Stimulated activated CD8-positive, alpha-beta memory T cell treated with anti-CD3 and anti-CD28 coated beads, Interleukin-15, amount 100 ng/mL, for 1 hour (primary cell): ENCODE data around the gene MAN2A2.

Source experiments
- DNase-seq: peaks from one replicate; pipeline ENCODE4 v3.0.0-alpha.2; 2020; ENCODE audit warnings: low read depth

The MAN2A2 gene

DNA sequence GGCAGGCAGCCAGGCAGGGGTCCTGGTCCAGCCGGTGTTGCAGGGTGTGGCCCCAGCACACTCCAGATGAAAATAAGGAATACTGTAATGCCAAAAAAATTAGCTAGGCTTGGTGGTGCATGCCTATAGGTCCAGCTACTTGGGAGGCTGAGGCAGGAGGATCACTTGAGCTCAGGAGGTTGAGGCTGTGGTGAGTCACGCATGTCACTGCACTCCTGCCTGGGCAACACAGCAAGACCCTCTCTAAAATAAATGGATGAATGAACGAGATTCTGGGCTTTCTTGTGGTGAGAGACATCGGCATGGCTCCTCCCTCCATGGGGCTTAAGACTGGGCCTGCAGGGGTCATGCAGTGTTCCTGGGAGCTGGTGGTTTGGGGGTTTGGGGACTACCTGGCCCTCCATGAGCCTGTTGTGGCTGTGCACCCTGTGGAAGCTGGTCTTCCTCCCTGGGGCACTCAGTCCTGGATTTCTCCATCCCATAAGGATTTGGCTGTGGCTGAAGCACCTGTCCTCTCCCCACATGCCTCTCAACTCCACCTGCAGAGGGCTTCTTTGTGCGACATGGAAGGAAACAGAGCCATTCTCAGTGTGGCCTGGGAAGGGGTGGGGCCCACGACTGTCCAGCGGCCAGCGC lies 44.0 kb downstream of the MAN2A2 start:
- DNase-seq: no peak

DNA sequence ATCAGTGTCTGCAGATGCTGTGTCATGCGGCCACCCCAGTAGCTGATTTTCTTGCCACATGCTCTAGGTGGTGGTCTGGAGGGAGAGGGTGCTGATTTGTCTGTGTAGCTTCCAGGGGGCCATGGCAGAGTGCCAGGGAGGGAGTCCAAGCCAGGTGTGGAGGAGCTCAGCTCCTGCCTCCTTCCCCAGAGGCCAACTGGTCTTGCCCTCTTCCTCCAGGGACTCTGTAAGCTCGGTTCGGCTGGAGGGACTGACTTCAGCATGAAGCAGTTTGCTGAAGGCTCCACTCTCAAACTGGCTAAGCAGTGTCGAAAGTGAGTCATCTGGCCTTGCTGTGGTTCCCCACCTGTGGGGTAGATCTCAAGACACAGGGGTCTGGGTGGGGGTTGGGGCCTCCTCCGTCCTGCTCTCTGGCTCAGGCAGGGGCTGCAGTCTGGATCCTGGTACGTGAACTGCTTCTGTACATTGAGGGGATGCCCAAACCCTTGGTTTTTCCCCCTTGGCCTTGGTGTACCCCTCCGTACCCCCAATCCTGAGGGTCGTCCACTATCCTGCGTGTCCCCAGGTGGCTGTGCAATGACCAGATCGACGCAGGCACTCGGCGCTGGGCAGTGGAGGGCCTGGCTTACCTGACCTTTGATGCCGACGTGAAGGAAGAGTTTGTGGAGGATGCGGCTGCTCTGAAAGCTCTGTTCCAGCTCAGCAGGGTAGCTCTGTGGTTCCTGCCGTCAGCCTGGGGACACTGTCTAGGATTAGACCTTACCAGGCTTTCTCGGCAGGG lies 44.7 kb downstream of the MAN2A2 start:
- DNase-seq: no peak

DNA sequence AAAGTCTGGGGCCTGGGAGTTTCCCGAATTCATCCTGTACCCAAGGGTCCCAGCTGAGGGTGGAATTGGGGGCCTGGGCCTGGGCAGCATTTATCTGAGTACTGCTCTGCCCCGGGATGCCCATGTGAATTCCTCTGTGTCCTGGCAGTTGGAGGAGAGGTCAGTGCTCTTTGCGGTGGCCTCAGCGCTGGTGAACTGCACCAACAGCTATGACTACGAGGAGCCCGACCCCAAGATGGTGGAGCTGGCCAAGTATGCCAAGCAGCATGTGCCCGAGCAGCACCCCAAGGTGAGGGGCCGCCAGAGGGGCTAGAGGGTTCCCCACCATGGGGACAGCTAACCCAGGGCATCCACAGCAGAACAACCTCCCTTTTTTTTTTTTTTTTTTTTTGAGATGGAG lies 45.4 kb downstream of the MAN2A2 start:
- DNase-seq: no peak

DNA sequence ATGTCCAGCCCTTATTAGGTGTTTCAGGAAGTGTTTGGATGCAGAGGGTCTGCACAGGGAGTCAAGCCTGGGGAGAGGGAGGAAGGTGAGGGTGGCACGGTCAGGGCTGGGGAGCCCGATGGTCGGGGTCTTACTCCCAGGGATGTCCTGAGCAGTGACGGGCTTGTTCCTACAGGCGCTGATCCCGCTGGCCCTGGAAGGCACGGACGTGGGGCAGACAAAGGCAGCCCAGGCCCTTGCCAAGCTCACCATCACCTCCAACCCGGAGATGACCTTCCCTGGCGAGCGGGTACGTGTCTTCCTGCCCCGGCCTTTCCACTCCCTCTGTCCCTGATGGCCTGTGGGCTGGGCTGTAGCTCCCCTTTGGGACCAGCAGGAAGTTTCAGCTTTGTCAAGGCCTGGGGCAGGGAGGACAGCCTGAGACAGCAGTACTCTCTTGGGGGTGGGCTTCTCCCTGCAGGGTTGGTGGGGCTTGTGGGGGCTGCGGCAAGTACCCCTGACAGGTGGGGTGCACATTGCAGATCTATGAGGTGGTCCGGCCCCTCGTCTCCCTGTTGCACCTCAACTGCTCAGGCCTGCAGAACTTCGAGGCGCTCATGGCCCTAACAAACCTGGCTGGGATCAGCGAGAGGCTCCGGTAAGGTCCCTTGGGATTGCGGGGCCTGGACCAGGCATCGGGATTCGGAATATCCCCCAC lies 47.0 kb downstream of the MAN2A2 start:
- DNase-seq: no peak

DNA sequence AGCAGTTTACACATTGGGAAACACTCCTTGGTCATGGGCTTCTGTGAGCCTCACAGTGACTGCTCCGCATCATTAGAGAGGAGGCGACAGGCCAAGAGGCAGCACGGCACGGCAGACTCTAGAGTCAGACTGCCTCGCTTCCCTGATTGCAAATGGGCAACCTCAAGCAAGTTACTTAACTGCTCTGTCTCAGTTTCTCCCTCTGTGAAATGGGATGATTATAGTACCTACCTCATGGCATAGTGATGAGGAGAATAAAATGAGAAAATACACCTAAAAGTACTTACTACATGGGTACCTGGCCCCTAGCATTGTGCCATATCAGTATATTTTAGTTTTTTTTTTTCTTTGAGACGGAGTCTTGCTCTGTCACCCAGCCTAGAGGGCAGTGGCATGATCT lies 47.6 kb downstream of the MAN2A2 start:
- DNase-seq: no peak

DNA sequence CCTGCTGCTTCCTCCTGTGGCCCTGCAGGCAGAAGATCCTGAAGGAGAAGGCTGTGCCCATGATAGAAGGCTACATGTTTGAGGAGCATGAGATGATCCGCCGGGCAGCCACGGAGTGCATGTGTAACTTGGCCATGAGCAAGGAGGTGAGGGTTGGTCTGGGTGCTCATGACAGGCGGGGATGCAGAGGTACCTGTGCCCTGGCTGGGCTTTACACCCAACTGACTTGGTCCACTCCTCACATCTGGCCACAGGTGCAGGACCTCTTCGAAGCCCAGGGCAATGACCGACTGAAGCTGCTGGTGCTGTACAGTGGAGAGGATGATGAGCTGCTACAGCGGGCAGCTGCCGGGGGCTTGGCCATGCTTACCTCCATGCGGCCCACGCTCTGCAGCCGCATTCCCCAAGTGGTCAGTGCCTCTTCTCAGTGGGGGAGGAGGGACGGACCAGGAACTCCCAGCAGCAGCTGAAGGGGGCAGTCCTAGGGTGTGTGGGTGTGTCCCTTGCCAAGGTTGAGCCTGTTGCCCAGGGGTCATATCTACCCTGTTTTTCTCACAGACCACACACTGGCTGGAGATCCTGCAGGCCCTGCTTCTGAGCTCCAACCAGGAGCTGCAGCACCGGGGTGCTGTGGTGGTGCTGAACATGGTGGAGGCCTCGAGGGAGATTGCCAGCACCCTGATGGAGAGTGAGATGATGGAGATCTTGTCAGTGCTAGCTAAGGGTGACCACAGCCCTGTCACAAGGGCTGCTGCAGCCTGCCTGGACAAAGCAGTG lies 50.0 kb downstream of the MAN2A2 start:
- DNase-seq: no peak

DNA sequence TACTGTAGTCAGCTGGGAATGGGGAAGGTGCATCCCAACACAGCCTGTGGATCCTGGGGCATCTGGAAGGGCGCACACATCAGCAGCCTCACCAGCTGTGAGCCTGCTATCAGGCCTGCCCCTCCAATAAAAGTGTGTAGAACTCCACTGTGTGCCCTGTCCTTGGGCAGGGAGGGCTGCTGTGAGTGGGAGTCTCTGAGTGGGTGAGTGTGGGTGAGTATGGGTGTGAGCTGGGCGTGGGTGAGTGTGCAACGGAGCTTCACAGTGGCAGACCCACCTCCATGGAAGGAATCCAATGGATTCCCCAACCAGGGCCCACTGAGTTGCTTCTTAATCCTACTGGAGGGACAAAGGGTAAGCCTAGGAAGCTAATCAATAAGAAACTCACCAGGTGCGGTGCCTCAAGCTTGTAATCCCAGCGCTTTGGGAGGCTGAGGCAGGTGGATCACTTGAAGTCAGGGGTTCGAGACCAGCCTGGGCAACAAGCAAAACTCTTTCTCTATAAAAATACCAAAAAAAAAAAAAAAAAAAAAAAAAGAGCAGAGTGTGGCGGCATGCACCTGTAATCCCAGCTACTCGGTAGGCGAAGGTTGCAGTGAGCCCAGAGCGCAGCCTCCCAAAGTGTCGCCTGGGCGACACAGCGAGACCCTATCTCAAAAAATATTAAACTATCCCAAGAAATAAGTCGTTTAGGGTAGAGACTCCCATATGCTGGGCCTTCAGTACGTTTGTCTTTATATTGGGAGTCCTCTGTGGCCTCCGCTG lies 51.0 kb downstream of the MAN2A2 start:
- no peak for DNase-seq

DNA sequence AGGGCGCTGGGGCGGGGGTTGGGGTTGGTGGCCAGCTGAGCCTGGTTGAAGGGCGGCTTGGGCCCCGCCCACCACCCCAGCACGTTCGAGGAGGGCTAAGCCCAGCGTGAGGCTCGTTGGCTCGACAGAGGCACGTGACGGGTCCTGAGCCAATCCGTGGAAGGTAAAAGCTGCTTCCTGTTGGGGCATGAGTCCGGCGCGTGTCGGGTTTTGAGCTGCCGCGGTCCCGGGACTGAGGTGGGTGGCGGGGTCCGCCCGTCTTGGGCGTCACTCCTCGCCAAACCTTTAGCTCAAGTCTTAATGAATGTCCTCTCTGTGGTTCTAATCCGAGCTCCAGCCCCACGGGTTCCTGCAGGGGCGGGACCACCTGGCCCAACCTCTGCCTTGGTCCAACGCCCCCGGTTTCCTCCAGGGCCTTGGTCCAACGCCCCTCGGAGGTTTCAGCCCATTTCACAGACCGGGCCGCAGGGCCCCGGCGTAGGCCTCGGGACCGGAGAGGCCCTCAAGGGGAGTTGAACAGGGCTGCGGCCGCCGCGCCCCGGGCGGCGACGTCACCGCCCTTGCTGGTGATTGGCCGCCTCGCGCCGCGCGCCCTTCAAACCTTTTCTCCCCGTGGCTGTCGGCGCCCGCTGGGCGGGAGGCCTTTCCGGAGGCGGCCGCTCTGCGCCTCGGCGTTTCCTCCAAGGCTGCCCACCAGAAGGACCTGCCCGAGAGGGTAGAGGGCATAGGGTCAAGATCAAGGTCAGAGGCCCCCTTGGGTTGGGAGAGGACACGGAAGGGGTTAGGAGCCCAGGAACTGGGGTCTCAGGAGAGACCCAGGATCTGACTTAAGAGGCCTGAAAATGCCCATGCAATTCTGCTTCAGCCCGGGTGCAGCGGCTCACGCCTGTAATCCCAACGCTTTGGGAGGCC lies 51.9 kb downstream of the MAN2A2 start, which contains the start of gene RCCD1:
RCCD1 (plus strand) TSS at position 173 of the 912 bp plus-strand sequence. CDS start 1,851 bp downstream, outside the sequence.
- DNase-seq: peak; percentile 73

DNA sequence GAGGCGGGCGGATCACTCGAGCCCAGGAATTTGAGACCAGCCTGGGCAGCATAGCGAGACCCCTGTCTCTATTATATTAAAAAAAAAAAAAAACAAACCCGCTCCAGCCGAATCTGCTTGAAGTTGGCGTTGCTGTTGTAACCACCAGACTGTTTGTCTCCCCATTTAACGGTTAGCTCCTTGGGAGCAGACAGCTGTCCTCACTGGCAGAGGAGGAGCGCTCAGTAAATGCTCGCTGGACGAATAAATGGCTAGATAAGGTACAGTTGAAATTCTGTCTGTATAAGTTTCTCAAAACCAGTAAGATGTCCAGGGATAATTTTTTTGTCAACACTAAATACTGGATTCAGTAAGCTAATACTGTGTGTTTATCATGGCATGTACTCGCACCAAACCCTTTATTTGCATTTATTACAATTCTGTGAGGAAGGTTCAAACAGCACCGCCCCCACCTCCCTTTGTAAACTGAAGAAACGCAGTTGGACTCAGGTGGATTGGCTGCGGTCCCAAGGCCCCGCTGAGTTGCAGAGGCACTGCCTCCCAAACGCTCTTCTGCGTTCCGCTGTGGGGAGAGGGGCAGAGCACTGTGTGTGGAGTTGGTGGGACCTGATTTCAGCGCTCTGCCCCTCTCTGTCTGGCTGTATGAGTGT lies 52.6 kb downstream of the MAN2A2 start:
- DNase-seq: no peak

DNA sequence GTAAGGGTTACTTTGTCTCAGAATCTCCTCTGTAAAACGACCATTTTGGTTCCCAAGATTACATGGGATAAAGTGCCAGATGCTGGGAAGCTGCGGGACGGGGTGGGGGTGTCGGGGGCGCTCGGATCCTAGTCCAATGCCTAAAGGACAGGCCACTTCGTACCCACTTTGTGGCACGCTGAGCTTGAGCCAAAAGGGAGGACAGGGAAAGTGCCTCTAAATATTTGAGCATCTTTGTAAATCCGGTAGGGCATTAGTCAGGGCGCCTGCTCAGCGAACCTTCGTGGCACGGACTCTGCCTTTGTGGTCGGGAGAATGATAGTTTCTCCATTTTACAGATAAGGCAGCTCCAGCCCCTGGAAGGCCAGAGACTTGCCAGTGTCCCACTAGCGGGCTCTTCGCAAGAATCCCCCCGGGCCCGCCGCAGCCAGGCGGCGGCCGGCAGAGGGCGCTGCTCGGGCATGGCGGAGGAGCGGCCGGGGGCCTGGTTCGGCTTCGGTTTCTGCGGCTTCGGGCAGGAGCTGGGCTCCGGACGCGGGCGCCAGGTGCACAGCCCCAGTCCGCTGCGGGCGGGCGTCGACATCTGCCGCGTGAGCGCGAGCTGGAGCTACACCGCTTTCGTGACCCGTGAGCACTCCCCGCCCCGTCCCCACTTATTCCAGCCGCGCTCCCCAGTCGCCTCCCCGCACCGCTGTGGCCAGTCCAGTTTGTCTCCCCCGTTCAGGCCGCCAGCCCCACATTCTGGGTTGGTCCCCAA lies 53.4 kb downstream of the MAN2A2 start:
- DNase-seq: peak; percentile 37

DNA sequence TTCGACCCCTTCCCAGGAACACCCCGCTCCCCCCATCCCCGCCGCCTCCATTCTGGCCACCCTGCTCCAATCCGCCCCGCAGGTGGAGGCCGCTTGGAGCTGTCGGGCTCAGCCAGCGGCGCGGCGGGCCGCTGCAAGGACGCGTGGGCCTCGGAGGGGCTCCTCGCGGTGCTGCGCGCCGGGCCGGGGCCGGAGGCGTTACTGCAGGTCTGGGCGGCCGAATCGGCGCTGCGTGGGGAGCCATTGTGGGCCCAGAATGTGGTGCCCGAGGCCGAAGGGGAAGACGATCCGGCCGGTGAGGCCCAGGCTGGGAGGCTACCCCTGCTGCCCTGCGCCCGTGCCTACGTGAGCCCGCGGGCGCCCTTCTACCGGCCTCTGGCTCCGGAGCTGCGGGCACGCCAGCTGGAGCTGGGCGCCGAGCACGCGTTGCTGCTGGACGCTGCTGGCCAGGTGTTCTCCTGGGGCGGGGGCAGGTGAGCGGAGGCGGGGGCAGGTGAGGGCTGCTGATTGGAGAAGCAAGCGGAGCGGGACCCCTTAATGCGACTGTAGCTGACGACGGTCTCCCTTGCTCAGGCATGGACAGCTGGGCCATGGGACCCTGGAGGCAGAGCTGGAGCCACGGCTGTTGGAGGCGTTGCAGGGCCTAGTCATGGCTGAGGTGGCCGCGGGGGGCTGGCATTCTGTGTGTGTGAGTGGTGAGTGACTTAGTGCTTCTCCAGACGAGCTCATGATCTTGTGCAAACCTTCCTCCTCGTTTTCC lies 54.1 kb downstream of the MAN2A2 start:
- DNase-seq: no peak

DNA sequence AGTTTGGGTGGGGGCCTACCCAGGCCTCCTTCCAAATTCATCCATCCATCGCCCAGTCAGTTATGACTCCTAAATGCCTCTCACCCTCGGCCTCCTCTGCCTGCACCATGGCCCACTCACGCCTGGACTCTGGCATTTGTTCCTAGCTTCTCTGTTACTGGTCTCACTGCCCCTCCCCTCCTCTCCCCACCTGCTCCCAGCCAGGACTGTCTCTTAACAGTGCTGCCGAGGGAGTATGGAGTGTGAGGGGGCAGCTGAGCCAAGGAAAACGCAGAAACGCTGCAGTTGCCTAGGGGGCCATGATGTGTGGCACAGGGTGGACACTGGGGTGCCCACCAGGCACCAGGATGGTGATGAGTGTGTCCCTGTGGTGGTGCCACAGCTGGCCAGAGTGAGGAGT lies 54.7 kb downstream of the MAN2A2 start:
- no peak for DNase-seq

DNA sequence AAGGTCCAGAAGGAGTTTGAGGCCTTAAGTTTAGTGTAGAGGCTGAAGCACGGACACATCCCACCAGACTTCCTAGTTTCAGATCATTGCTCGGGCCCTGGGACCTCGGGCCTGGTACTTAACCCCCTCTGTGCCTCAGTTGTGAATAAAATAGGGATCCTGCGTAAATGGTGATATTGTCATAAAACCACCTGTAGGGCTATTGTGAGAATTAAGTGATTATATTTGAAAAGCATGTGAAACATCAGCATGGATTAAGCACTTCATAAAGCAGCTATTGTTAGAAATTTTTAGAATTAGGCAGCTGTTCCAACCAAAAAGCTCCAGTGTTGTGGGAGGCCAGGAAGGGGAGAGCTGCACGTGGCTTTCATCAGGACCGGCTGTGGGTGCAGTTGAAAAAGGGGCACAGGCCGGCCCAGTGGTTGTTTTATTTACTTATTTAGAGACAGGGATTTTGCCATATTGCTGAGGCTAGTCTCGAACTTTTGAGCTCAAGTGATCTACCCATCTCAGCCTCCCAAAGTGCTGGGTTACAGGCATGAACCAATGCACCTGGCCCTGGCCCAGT lies 56.0 kb downstream of the MAN2A2 start:
- DNase-seq: no peak

DNA sequence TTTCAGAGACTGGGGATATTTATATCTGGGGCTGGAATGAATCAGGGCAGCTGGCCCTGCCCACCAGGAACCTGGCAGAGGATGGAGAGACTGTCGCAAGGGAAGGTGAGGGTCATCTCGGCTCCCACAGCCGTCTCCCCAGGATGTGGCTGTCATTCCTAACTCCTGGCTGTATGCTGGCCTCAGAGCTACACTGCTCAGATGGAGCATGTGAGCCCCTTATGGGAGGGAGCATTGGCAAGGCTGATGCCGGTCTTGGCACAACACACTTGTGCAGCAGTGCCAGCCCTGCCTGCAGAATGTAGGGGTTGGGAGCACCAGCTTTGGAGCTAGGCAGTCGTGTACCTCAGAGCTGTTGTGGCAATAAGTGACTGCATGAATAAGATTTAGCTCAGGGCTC lies 56.8 kb downstream of the MAN2A2 start:
- no peak for DNase-seq

DNA sequence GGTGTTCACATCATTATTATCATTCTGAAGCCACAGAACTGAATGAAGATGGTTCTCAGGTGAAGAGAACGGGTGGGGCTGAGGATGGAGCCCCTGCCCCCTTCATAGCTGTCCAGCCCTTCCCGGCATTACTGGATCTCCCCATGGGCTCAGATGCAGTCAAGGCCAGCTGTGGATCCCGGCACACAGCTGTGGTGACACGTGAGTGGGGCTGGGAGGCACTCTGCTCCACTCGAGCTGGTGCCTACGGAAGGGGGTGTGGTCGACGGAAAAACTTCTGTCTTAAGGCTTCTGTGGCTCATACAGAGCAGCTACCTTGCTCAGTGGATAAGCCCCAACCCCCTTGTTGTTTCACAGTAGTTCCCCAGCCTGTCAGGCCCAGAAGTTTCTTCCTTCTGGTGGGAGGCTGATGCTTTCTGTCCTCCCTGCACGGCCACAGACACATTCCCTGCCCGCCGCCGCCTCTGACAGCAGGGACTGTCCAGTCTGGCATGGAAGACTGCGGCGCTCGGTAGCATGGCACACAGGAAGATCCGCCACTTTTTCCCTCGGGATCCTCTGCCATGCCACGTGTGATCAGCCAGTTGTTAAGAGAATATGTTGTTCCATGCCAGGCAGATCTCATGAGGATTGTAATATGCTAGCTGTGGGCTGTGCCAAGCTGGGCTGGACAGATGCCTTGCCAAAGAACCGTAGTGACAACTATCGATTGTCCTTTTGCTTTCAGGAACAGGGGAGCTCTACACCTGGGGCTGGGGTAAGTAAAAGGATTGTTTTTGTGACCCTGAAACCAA lies 57.4 kb downstream of the MAN2A2 start:
- no peak for DNase-seq

DNA sequence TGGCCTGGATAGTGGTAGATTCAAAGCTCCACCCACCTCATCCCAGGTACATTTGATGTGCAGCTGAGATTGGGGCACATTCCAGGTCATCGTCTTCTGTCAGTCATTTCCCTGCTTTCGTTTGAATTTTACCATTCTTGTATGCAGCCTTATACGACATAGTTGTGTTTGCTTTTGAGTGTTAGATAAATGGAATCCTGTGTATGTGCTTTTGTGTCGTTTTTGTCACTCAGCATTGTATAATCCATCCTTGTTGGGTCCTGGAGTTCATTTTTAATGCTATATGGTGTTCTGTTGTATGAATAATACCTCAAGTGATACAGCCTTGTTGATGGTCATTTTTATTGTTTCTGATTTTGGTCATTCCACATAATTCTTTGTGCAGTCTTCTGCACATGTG lies 58.9 kb downstream of the MAN2A2 start:
- no peak for DNase-seq

DNA sequence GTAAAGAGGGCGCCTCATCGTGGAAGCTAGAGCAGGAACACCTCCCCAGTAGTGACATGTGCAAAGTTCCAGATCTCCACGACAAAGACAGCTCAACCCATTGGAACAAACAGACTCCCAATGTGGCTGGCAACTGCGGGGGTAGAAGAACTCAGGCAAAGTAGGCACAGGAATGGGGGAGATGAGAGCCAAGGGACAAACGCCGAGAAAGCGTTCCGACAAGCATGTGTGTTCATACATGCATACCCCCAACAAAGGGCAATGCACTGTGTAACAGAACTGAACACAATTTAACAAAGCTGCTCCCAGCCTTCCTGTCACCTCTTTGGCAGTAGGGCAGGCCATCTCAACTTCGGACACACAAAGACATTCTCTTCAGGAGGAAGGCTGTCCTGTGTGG lies 63.2 kb downstream of the MAN2A2 start:
- no peak for DNase-seq
